NCI-H2227 treated with DMSO at 0.1 percent for 48 hours (cell line): Measurements from ENCODE around the gene RNF121.

Experiments used
- DNase-seq: peaks from one replicate; lab custom pipeline; 2025; lab: John Stamatoyannopoulos, UW

RNF121 gene

DNA sequence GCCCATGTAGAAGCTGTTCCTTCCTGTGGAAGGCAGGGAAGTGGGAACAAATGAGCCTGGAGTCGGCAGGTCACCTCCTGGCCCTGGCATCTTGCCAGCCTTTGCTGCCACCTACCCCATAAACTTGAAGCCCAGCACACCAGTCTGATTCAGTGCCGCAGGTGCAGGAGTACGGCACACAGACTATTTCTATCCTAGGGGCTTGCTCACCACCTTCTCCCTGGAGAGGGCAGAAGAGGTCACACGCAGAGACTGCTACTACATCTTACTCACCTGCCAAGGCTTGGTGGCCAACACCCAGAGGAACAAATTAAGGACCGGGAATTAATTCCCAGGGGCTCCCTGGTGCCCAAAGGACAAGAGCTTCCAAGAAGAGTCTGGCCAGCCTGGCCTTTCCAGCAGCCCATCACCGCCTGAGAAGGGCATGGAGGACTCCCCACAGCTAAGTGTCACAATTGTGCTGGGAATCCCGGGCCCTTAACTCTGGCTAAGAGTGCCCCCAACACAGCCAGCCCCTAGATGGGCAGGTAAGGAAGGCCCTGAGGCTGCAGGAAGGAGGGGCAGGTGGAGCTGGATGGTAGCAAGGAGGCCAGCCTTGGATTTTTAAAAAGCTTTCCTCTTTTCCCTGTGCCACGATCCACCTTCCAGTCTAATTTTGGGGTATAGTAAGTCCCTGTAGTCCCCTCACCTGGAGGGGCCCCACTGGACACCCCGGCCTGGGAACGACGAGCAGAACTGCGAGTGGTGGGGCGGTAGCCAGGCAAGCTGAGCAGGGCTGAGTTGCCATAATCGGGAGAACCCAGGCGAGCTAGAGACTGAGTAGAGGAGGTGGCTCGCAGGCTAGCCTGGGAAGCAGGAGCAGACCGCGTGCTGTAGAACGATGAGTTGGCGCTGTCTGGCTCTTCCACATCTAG is 76.8 kb downstream of the RNF121 start:
- DNase-seq = no peak

GRCh38 chr11:72006309-72007088 is 77.7 kb downstream of the RNF121 start:
- DNase-seq = no peak

GRCh38 chr11:72007089-72007476 is 78.2 kb downstream of the RNF121 start:
- no peak for DNase-seq

GRCh38 chr11:72007587-72007986 is 78.7 kb downstream of the RNF121 start:
- DNase-seq = no peak

DNA sequence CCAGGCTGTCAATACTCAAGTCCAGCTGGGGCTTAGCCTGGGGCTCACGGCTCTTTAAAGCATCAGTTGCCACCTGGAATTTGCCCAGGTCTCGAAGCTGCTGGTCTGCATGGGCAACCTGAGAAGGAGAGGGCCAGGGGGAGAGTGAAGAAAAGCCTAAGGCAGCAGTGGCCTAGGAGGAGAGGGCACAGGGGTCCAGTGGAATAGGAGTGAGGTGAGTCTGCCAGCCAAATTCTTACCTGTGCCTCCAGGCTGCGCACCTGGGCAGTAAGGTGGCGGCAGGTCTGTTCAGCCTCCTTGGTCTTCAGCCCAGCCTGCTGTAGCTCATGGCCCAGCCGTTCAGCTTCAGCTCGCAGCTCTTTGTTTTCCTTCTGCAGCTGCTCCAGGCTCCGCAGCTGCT is 79.9 kb downstream of the RNF121 start:
- no peak for DNase-seq

- DNase-seq = no peak
Measured at GRCh38 chr11:72009156-72009555, 80.3 kb downstream of the RNF121 start.

DNA sequence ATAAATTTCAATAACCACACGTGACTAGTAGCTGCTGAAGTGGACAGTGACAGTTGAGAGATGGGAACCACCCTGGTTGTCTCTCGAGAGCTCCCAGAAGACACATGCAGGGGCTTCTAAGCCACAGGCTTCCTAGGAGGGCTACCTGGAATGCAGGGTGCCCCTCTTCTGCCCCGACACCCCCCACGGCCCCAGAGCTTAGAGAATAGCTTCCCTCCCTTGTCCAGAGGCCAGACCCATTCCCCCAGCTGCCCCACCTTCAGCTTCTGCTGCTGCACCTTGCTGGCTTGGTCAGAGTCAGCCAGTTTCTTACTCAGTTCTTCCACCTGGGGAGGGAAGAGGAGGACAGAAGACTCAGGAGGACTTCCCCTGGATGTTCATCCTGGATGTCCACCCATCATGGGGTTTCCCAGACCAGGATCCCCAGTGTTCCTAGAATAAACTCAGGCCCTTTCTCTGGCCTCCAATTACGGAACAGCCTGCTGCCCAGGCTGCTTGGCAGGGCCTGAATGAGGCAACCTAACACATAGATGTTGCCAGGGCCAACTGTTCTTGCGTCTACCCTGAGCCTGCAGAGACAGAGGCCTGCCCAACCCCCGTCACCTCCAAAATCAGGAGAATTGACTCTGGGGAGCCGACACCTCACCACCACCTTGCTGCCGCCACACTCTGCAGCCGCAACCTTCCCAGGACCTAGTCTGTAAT is 81.8 kb downstream of the RNF121 start:
- DNase-seq = no peak

DNA sequence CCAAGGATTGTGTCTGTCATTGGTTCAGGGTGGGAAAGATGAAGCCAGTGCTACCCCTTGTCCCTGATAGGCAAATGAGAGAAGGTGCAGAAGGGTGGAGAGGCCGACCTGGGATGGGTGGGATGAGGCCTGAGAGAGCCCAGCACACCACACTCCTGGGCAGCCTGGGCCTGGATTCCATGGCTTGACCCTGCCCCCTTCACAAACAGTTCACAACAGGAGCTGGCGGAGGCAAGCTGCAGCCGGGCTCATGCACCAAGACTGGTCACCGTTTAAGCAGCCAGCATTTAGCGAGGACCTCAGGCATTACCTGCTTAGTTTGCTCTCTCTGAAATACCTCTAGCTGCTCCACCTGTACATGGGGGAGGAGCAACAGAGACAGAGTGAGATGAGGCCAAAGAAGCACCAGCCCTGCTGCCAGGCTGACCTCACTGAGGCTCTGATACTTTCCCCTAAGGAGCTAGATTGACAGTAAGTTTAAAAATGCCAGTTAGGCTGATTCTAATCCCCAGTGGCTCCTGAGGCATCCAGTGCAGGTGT is 83.3 kb downstream of the RNF121 start:
- no peak for DNase-seq

GRCh38 chr11:72012897-72013721 is 84.3 kb downstream of the RNF121 start:
- DNase-seq = peak; percentile 65

DNA sequence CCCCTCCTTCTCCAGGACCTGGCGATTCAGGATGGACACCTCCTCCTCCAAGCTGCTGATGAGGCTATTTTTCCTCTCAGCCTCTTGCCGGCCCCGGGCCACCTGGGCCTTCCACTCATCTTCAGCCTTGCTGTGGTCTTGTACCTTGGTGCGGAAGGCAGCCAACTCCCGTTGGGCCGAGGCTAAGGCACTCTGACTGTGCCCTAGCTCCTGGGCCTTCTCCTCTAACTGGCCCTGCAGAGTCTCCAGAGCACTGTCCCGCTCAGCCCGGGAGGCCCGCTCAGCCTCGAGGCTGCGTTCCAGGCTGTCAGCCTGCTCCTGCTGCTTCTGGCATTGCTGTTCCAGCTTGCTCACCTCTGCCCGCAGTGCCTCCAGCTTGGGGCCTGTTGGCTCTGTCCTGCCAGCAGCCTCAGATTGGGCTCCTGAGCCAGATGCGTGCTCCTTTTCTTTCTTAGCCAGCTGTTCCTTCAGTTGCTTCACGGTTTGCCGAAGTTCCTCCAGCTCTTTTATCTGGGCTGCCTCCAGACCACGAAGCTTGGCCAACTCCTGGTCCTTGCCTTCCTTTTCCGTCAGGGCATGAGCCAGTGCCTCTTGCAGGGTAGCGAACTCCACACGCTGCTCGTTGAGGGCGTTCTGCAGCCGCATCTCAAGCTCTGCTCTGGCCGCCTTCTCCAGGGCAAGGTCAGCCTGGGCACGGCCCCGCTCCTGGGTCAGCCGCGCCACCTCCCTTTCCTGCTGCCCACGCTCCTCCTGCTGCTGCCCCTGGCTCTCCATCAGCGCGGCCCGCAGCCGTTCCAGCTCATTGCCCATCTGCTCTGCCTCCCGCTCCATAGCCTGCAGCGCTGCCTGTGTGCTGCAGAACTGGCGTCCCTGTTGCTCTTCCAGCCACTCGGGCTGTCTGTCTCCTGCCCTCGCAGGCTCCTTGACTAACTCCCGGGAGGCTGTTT is 85.2 kb downstream of the RNF121 start:
- DNase-seq = no peak

DNA sequence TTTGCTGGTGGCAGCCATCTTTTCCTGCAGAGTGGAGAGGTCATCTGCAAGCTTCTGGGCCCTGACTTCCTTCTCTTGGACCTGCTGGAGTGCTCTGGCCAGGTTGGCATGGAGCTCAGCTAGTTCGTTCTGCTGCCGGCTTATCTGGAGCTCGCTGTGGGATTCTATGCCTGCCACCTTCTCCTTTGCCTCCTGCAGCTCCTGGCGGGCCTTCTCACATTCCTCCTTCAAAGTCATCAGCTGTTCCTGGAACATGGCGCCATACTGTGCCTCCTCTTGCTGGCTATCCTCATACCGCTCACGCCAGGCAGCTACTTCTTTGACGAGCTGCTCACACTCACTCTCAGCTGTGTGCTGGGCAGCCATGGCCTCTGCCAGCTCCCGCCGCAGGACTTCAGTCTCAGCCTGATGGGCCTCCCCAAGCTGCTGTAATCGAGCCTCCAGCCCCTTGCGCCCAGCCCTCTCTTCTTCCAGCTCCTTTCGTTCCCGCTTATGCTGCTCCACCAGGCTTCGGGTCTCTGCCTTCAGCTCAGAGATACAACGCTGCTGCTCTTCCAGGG is 86.0 kb downstream of the RNF121 start:
- no peak for DNase-seq

GRCh38 chr11:72015511-72016061 is 86.7 kb downstream of the RNF121 start:
- DNase-seq = no peak

- DNase-seq = no peak
Measured at GRCh38 chr11:72018171-72018570, 89.3 kb downstream of the RNF121 start.

DNA sequence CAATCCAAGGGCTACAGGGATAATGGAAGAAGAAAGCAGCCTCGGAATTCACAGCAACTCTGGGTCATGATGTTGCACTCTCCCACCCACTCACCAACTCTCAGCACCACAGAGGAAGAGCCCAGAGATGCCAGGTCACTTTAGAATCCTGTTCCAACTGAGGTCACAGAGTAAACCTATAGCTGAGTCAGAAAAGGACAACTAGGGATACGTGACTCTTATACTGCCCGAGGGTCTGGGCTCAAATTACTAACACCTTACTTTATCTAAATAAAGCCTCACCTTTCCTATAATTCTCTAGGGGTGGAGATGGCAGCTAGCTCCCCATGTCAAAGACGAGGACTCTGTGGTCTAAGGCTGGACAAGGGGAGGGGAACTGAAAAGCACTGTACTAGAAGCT is 94.5 kb downstream of the RNF121 start:
- DNase-seq = no peak

DNA sequence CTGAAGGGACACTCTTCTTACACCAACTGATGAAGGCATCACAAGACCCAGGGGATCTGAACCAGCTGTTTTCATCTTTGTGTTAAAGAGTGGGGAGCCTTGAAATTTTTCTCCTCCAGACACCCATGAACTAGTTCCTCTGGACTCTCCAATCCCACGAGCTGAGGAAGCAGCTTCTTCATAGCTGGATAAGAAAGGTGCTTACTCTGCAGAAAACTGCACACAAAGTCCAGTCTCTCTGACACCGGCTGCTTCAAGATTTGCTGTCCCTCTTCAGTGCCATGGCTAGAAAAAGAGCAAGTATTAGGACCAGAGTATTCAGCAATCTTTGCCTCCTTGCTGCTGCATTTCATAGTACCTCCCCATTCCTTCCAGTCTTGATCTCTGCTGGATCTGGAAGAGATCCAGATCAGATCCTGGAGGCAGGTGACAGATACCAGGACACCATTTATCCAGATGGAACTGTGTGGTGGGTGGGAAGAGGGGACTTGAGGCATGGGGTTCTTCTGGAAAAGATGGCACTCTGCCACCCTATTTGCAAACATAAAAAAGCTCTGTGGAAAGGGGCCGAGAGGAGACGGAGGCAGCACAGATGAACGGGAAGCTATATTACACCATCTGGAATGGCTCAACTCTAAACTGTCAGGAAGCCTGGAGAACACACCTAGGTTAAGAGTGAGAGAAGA is 95.4 kb downstream of the RNF121 start:
- DNase-seq = no peak

GRCh38 chr11:72026090-72026489 is 97.2 kb downstream of the RNF121 start:
- no peak for DNase-seq

- DNase-seq = no peak
Measured at GRCh38 chr11:72030472-72031045, 101.7 kb downstream of the RNF121 start.

DNA sequence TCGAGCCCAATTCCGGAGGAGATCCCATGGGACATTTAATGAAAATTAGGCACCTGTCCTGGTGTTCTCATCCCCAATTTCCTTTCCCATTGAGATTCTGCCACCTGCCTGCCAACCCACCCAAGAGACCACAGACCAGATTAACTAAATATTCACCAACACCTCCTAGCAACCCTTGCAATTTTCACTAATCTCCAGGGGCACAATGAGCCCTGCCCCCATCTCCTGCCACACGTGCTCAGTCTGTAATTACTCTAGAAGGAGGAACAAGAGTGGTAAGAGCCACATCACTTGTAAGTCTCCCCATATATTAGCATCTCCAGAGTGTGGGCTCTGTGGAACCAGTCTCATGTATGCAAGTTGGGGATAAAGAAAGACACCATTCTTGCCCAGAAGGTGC is 107.8 kb downstream of the RNF121 start:
- no peak for DNase-seq
